HFFc6 (cell line): Measurements from ENCODE around the gene AFF1. TPM values are rescaled to one million over a fixed set of nuclear protein-coding genes. Genes with fewer than 3 reads are reported as not detected.

Experiments
- DNase-seq: peaks from one replicate; pipeline ENCODE4 v3.0.0-alpha.2; 2018
- H3K27ac Mint-ChIP-seq: 2 replicates; pipeline ENCODE4 v1.8.0; 2020; ENCODE audit warnings: mild to moderate bottlenecking, mixed read lengths
- H3K27me3 Mint-ChIP-seq: 2 replicates; pipeline ENCODE4 v1.8.0; 2021; ENCODE audit warnings: mild to moderate bottlenecking, moderate library complexity, mixed read lengths; ENCODE audit not compliant: insufficient read depth
- H3K36me3 Mint-ChIP-seq: 2 replicates; pipeline ENCODE4 v1.8.0; 2021; ENCODE audit warnings: low read depth, mixed read lengths
- H3K4me1 Mint-ChIP-seq: 2 replicates; pipeline ENCODE4 v1.8.0; 2020; ENCODE audit warnings: low read depth, mixed read lengths
- H3K4me3 Mint-ChIP-seq: 2 replicates; pipeline ENCODE4 v1.8.0; 2020; ENCODE audit warnings: mild to moderate bottlenecking, moderate library complexity, mixed read lengths
- H3K9me3 Mint-ChIP-seq: 2 replicates; pipeline ENCODE4 v1.8.0; 2020; ENCODE audit warnings: mild to moderate bottlenecking, mixed read lengths
- CTCF ChIP-seq: fragments of 200-600 bp; sonication (generic); IDR thresholded peaks from 2 replicates; pipeline ENCODE4 v1.5.0; 2021; ENCODE audit warnings: antibody characterized with exemption, mild to moderate bottlenecking
- total RNA-seq, 6 experiments: library from RNA; stranded (reverse); fragmentation: NEBNext Ultra II Directional; extraction: Animal tissue kit (Norgen Biotek cat#: 25700); gene quantifications; 2 replicates in 1 of 6; 3 replicates in 5 of 6; pipeline ENCODE4 v1.2.3, GENCODE V29; 2021

The AFF1 gene
- total RNA-seq, 6 experiments from 2014 or later: 28.3 to 43.6 (median 32.8) TPM

GRCh38 chr4:87055311-87055710, 120.5 kb downstream of the AFF1 start:
- Mint-ChIP-seq H3K4me3 (no peak overlapping the region), H3K9me3 (no peaks in the 10 kb centered on the region), H3K4me1 (peaks cover 76% of the 10 kb centered on the region), H3K27ac (no peak overlapping the region; the same call in 1 of the 2 replicates), H3K36me3 (peaks cover 25% of the 10 kb centered on the region), H3K27me3 (peaks cover 2% of the 10 kb centered on the region; the same call in 1 of the 2 replicates)
- no peak for TF ChIP-seq CTCF
- no peak for DNase-seq

GRCh38 chr4:87056881-87057280, 122.1 kb downstream of the AFF1 start:
- Mint-ChIP-seq H3K27me3 (peaks cover 2% of the 10 kb centered on the region; the same call in 1 of the 2 replicates), H3K27ac (no peak overlapping the region), H3K9me3 (no peaks in the 10 kb centered on the region), H3K4me3 (no peak overlapping the region), H3K36me3 (peaks cover 19% of the 10 kb centered on the region), H3K4me1 (peaks cover 74% of the 10 kb centered on the region)
- DNase-seq: no peak
- no peak for TF ChIP-seq CTCF

GRCh38 chr4:87057835-87058355, 123.1 kb downstream of the AFF1 start:
- Mint-ChIP-seq H3K4me1 (peaks cover 66% of the 10 kb centered on the region), H3K36me3 (peaks cover 18% of the 10 kb centered on the region), H3K9me3 (no peaks in the 10 kb centered on the region), H3K4me3 (no peak overlapping the region), H3K27ac (peak overlapping the region; percentile 29), H3K27me3 (no peaks in the 10 kb centered on the region)
- peak; percentile 15 for DNase-seq
- no peak for TF ChIP-seq CTCF

- Mint-ChIP-seq H3K36me3 (peaks cover 18% of the 10 kb centered on the region), H3K9me3 (no peaks in the 10 kb centered on the region), H3K27me3 (no peaks in the 10 kb centered on the region), H3K27ac (peak overlapping the region; percentile 29), H3K4me3 (no peak overlapping the region), H3K4me1 (peaks cover 60% of the 10 kb centered on the region)
- TF ChIP-seq CTCF: no peak
- no peak for DNase-seq
Observed at GRCh38 chr4:87058356-87059073, 123.7 kb downstream of the AFF1 start.

- no peak for TF ChIP-seq CTCF
- peaks cover 45% of the 10 kb centered on the region for H3K4me1 Mint-ChIP-seq
- H3K27me3 Mint-ChIP-seq: no peaks in the 10 kb centered on the region
- H3K36me3 Mint-ChIP-seq: peaks cover 18% of the 10 kb centered on the region
- 0 out of 2 replicates have a peak overlapping the region, but pooled peaks have one; percentile 6 for H3K4me3 Mint-ChIP-seq
- peak overlapping the region; percentile 60 for H3K27ac Mint-ChIP-seq
- no peaks in the 10 kb centered on the region for H3K9me3 Mint-ChIP-seq
- DNase-seq: peak; percentile 93
Observed at GRCh38 chr4:87060957-87061356, 126.1 kb downstream of the AFF1 start.
